Cardiac fibroblast (primary cell): ENCODE results near the gene PPP2R2B.

Experiments
- DNase-seq, 2 donors: peaks; one replicate each; pipeline versions ENCODE4 v3.0.0 to v3.0.0-alpha.2; 2010; ENCODE audit warnings: low read depth in 2 of 2
- H3K4me3 ChIP-seq, 2 donors: replicated peaks in 1 of 2; 1 replicate in 1 of 2; 2 replicates in 1 of 2; pipeline ENCODE4 v1.5.1; 2011; ENCODE audit warnings: low read depth in 2 of 2, low read length in 2 of 2, mild to moderate bottlenecking in 2 of 2, moderate library complexity in 1 of 2
- TF ChIP-seq, protein P1 (sequence below): IDR thresholded peaks from one replicate; pipeline ENCODE4 v1.5.1; 2011; ENCODE audit warnings: low read depth, mild to moderate bottlenecking, low read length, inconsistent platforms

The PPP2R2B gene

DNA sequence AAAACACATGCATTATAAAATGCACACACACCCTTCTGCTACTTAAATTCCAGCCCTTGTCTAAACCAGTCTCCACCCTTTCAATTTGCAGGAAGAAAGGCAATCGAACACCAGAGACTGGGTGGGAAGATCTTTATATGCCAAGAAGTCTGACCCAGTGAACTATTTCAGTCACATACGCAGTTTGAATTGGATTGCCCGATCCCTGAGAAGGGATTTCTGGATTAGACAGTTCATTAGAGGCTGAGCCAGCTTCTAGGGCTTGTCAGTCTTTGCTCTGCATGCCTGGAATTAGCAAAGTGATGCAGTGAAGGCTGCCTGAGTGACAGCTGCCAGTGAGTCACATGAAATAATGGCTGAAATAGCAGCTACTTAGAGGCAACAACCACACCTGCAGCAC lies 159.9 kb downstream of the PPP2R2B start:
- no peak overlapping the region for H3K4me3 ChIP-seq
- TF ChIP-seq, protein P1, sequence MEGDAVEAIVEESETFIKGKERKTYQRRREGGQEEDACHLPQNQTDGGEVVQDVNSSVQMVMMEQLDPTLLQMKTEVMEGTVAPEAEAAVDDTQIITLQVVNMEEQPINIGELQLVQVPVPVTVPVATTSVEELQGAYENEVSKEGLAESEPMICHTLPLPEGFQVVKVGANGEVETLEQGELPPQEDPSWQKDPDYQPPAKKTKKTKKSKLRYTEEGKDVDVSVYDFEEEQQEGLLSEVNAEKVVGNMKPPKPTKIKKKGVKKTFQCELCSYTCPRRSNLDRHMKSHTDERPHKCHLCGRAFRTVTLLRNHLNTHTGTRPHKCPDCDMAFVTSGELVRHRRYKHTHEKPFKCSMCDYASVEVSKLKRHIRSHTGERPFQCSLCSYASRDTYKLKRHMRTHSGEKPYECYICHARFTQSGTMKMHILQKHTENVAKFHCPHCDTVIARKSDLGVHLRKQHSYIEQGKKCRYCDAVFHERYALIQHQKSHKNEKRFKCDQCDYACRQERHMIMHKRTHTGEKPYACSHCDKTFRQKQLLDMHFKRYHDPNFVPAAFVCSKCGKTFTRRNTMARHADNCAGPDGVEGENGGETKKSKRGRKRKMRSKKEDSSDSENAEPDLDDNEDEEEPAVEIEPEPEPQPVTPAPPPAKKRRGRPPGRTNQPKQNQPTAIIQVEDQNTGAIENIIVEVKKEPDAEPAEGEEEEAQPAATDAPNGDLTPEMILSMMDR: no peak
- peak in 1 of 2 donors; percentile 13 for DNase-seq

- peak in 1 of 2 donors; percentile 19 for DNase-seq
- TF ChIP-seq, protein P1: no peak
- no peak overlapping the region for H3K4me3 ChIP-seq
Observed at GRCh38 chr5:146717951-146718350, 160.6 kb downstream of the PPP2R2B start.

DNA sequence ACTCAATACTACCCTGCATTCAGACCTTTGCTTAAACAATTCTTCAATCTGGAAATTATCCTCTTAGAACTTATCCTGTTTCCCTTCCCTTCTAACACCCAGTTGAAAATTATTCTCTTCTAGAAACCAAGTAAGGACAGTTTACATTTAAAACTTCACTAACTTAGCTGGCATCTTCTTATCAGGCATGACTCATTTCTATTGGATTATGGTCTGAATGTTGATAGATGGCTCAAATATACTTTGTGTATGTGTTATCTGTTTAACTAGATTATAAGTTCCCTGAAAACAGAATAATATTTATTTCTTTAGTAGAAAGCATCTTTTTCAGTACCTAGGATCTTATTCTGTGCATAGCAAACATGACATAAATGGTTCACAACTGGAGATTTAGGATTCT lies 161.9 kb downstream of the PPP2R2B start:
- DNase-seq: no peak
- TF ChIP-seq, protein P1: no peak

GRCh38 chr5:146710348-146710747 lies 168.2 kb downstream of the PPP2R2B start:
- no peak for DNase-seq
- TF ChIP-seq, protein P1: no peak
- H3K4me3 ChIP-seq: no peak overlapping the region

More for the DNA sequence above, 161.9 kb downstream of the PPP2R2B start:
- H3K4me3 ChIP-seq: no peak overlapping the region

GRCh38 chr5:146707316-146707715 lies 171.2 kb downstream of the PPP2R2B start:
- DNase-seq: no peak
- TF ChIP-seq, protein P1: no peak
- H3K4me3 ChIP-seq: no peak overlapping the region

DNA sequence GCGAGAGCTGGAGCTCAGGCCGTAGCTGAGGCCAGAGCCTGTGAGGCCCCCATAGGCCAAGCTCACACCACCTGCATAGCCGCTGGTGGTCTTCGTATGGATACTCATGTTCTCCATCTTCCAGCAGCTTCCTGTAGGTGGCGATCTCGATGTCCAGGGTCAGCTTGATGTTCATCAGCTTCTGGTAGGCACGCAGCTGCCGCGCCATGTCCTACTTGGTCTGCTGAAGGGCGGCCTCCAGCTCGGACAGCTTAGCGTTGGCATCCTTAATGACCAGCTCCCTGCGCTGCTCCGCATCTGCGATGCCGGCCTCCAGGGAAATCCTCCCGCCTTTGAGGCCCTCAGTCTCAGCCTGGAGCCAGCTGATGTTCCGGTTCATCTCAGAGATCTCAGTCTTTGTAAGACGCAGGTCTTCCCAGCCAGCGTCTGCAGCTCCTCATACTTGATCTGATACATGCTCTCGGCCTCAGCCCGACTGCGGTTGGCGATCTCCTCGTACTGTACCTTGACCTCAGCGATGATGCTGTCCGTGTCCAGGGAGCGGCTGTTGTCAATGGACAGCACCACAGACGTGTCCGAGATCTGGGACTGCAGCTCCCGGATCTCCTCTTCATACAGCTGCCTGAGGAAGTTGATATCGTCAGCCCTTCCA lies 172.1 kb downstream of the PPP2R2B start:
- TF ChIP-seq, protein P1: no peak
- H3K4me3 ChIP-seq: no peak overlapping the region
- DNase-seq: no peak

GRCh38 chr5:146704949-146705665 lies 173.4 kb downstream of the PPP2R2B start:
- no peak overlapping the region for H3K4me3 ChIP-seq

More at GRCh38 chr5:146704949-146705665, 173.4 kb downstream of the PPP2R2B start:
- TF ChIP-seq, protein P1: no peak
- no peak for DNase-seq
